Measurements from ENCODE around the gene FAM43A.

FAM43A gene

DNA sequence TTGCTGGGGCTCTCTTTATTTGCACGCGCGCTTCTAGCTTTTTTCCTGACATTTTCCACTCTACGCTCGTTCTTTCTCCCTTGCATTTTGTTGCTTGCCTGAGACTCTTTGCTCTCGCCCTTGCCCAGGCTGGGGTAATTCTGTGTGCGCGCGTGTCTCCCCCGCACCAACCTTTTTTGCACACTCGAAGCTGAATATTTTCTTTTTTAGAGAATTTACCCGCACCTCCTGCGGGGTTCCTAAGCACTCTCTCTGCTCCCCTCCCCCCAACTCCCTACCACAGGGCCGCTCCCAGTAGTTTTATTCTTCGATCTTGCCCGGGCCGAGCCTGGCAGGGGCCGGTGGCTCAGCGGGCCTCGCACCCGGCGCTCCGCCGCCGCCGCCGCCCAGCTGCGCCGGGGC is 732 bp downstream of the FAM43A start:
- Histone ChIP-seq H3K9me3 (ENCODE audit: insufficient read depth, low read length) (peaks cover 7% of the 10 kb centered on the region; the same call in 1 of the 2 replicates), H3K4me1 (ENCODE audit: insufficient read depth, insufficient read length) (peaks cover 17% of the 10 kb centered on the region), H3K36me3 (ENCODE audit: insufficient read depth, insufficient read length, low read length) (peaks cover 30% of the 10 kb centered on the region), H3K27me3 (ENCODE audit: insufficient read depth, insufficient read length) (peaks cover 5% of the 10 kb centered on the region), H3K9ac (ENCODE audit: insufficient read length, low read depth) (peak overlapping the region; percentile 96), H3K4me3 (ENCODE audit: insufficient read length, low read depth) (peak overlapping the region; percentile 85)
- no peak for DNase-seq (ENCODE audit: low read depth, low spot score)
- TF ChIP-seq SUZ12 (IDR thresholded peaks at IDR 0.05; ENCODE audit: extremely low read depth, insufficient read depth, insufficient read length), result no peak
- no peak for TF ChIP-seq ZNF274 (IDR thresholded peaks at IDR 0.05; ENCODE audit: low read depth, low read length)
- no peak for TF ChIP-seq YY1 (IDR thresholded peaks at IDR 0.05; ENCODE audit: insufficient read depth, insufficient read length)

DNA sequence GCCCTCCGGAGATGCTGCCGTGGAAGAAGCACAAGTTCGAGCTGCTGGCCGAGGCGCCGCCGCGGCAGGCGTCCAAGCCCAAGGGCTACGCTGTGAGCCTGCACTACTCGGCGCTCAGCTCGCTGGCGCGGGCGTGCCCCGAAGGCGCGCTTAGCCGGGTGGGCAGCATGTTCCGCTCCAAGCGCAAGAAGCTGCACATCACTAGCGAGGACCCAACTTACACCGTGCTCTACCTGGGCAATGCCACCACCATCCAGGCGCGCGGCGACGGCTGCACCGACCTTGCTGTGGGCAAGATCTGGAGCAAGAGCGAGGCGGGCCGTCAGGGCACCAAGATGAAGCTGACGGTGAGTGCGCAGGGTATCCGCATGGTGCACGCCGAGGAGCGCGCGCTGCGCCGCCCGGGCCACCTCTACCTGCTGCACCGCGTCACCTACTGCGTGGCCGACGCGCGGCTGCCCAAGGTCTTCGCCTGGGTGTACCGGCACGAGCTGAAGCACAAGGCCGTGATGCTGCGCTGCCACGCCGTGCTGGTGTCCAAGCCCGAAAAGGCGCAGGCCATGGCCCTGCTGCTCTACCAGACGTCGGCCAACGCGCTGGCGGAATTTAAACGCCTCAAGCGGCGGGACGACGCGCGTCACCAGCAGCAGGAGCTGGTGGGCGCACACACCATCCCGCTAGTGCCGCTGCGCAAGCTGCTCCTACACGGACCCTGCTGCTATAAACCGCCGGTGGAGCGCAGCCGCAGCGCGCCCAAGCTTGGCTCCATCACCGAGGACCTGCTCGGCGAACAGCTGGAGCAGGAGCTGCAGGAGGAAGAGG is 1.3 kb downstream of the FAM43A start:
- H3K9ac ChIP-seq (ENCODE audit: insufficient read length, low read depth), result peak overlapping the region; percentile 96
- DNase-seq (ENCODE audit: low read depth, low spot score), result no peak
- H3K27me3 ChIP-seq (ENCODE audit: insufficient read depth, insufficient read length), result peaks cover 5% of the 10 kb centered on the region
- peaks cover 30% of the 10 kb centered on the region for H3K36me3 ChIP-seq (ENCODE audit: insufficient read depth, insufficient read length, low read length)
- peaks cover 17% of the 10 kb centered on the region for H3K4me1 ChIP-seq (ENCODE audit: insufficient read depth, insufficient read length)
- H3K9me3 ChIP-seq (ENCODE audit: insufficient read depth, low read length), result peaks cover 7% of the 10 kb centered on the region; the same call in 1 of the 2 replicates
- TF ChIP-seq ZNF274 (IDR thresholded peaks at IDR 0.05; ENCODE audit: low read depth, low read length) (no peak), YY1 (IDR thresholded peaks at IDR 0.05; ENCODE audit: insufficient read depth, insufficient read length) (no peak), SUZ12 (IDR thresholded peaks at IDR 0.05; ENCODE audit: extremely low read depth, insufficient read depth, insufficient read length) (no peak)
- peak overlapping the region; percentile 85 for H3K4me3 ChIP-seq (ENCODE audit: insufficient read length, low read depth)

DNA sequence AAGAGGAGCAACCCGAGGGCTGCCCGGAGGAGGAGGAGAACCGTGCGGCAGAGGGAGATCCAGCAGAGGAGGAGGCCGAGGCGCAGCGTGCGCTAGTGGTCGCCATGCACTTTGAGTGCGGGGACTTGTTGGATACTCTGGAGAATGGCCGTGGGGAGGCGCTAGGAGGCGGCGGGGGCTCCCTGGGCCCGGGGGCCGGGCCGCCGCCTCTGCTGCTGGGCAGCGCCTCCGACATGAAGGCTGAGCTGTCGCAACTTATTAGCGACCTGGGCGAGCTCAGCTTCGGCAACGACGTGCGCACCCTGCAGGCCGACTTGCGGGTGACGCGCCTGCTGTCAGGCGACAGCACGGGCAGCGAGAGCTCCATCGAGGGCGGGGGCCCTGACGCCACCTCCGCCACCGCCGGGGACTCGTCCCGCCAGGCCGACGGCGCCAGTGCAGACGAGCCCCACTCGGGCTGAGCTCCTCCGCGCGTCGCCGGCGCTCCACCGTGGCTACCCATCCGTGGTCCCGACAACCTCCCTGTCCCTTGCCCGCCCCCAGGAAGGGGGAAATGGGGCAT is 2.0 kb downstream of the FAM43A start:
- no peak for DNase-seq (ENCODE audit: low read depth, low spot score)
- H3K27me3 ChIP-seq (ENCODE audit: insufficient read depth, insufficient read length), result peaks cover 5% of the 10 kb centered on the region
- peaks cover 7% of the 10 kb centered on the region; the same call in 1 of the 2 replicates for H3K9me3 ChIP-seq (ENCODE audit: insufficient read depth, low read length)
- peak overlapping the region; percentile 96 for H3K9ac ChIP-seq (ENCODE audit: insufficient read length, low read depth)
- peaks cover 17% of the 10 kb centered on the region for H3K4me1 ChIP-seq (ENCODE audit: insufficient read depth, insufficient read length)
- peak overlapping the region; percentile 85 for H3K4me3 ChIP-seq (ENCODE audit: insufficient read length, low read depth)
- peaks cover 30% of the 10 kb centered on the region for H3K36me3 ChIP-seq (ENCODE audit: insufficient read depth, insufficient read length, low read length)
- no peak for TF ChIP-seq YY1 (IDR thresholded peaks at IDR 0.05; ENCODE audit: insufficient read depth, insufficient read length)
- no peak for TF ChIP-seq ZNF274 (IDR thresholded peaks at IDR 0.05; ENCODE audit: low read depth, low read length)

GRCh38 chr3:194688200-194688740 is 2.6 kb downstream of the FAM43A start:
- peaks cover 7% of the 10 kb centered on the region; the same call in 1 of the 2 replicates for H3K9me3 ChIP-seq (ENCODE audit: insufficient read depth, low read length)
- peak overlapping the region; percentile 85 for H3K4me3 ChIP-seq (ENCODE audit: insufficient read length, low read depth)
- H3K27me3 ChIP-seq (ENCODE audit: insufficient read depth, insufficient read length), result peaks cover 5% of the 10 kb centered on the region
- DNase-seq (ENCODE audit: low read depth, low spot score), result no peak
- TF ChIP-seq YY1 (IDR thresholded peaks at IDR 0.05; ENCODE audit: insufficient read depth, insufficient read length), result no peak
- TF ChIP-seq ZNF274 (IDR thresholded peaks at IDR 0.05; ENCODE audit: low read depth, low read length), result no peak
- TF ChIP-seq SUZ12 (IDR thresholded peaks at IDR 0.05; ENCODE audit: extremely low read depth, insufficient read depth, insufficient read length), result no peak
- H3K4me1 ChIP-seq (ENCODE audit: insufficient read depth, insufficient read length), result peaks cover 17% of the 10 kb centered on the region
- peak overlapping the region; percentile 53 for H3K9ac ChIP-seq (ENCODE audit: insufficient read length, low read depth)
- peaks cover 30% of the 10 kb centered on the region for H3K36me3 ChIP-seq (ENCODE audit: insufficient read depth, insufficient read length, low read length)

DNA sequence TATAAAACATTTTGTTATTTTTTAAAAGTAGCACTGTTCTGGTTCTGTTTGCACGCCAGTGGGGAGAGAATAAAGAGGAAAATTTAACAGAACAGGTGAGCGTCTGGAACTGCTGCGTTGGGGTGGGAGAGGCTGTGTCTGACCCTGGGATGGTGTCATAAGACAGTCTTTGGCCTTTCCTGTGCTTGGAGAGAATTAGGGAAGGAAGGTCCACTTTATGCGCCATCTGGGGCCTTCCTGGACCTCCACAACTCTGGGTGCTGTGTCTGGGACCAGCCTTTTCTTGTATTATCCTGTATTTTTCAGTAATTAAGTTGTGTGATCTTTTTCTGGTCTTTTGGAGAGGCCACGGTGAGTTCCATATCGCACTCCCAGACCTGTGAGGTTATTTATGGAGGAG is 3.3 kb downstream of the FAM43A start:
- no peak for DNase-seq (ENCODE audit: low read depth, low spot score)
- Histone ChIP-seq H3K36me3 (ENCODE audit: insufficient read depth, insufficient read length, low read length) (peaks cover 30% of the 10 kb centered on the region), H3K9ac (ENCODE audit: insufficient read length, low read depth) (no peak overlapping the region), H3K4me1 (ENCODE audit: insufficient read depth, insufficient read length) (peaks cover 17% of the 10 kb centered on the region), H3K9me3 (ENCODE audit: insufficient read depth, low read length) (peaks cover 7% of the 10 kb centered on the region; the same call in 1 of the 2 replicates), H3K4me3 (ENCODE audit: insufficient read length, low read depth) (no peak overlapping the region), H3K27me3 (ENCODE audit: insufficient read depth, insufficient read length) (peaks cover 5% of the 10 kb centered on the region)
- TF ChIP-seq SUZ12 (IDR thresholded peaks at IDR 0.05; ENCODE audit: extremely low read depth, insufficient read depth, insufficient read length) (no peak), YY1 (IDR thresholded peaks at IDR 0.05; ENCODE audit: insufficient read depth, insufficient read length) (no peak), ZNF274 (IDR thresholded peaks at IDR 0.05; ENCODE audit: low read depth, low read length) (no peak)

DNA sequence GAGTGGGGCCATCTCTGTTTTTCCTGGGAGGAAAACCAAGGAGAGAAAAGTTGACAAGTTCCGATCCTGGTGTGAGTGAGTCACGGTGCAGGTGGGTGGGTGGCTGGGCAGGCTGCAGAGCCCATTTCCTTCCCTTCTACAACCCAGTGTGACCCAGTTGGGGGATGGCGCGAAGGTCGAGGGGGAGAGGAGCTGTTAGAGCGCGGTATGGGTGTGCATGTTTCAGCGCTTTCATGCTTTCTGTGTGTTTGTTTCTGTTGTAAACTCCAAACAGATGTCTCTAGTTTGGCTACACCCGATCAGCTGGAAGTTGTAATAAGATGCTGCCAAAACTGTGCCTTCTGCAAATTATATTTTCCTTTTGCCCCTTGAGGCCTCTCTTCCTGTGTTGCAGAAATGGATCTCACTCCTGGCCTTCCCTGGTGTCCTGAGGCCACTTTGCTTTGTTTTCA is 3.8 kb downstream of the FAM43A start:
- TF ChIP-seq SUZ12 (IDR thresholded peaks at IDR 0.05; ENCODE audit: extremely low read depth, insufficient read depth, insufficient read length), result no peak
- Histone ChIP-seq H3K27me3 (ENCODE audit: insufficient read depth, insufficient read length) (peaks cover 4% of the 10 kb centered on the region), H3K9ac (ENCODE audit: insufficient read length, low read depth) (no peak overlapping the region), H3K4me1 (ENCODE audit: insufficient read depth, insufficient read length) (peaks cover 17% of the 10 kb centered on the region), H3K36me3 (ENCODE audit: insufficient read depth, insufficient read length, low read length) (peaks cover 30% of the 10 kb centered on the region), H3K4me3 (ENCODE audit: insufficient read length, low read depth) (no peak overlapping the region), H3K9me3 (ENCODE audit: insufficient read depth, low read length) (peaks cover 7% of the 10 kb centered on the region; the same call in 1 of the 2 replicates)
- no peak for DNase-seq (ENCODE audit: low read depth, low spot score)
